Stromal cell of bone marrow (primary cell): ENCODE results near the gene ARHGEF7.

Experiments used
- DNase-seq: peaks from one replicate; pipeline ENCODE4 v3.0.0-alpha.2; 2012; ENCODE audit warnings: low read depth

ARHGEF7 gene

GRCh38 chr13:111353508-111353907 lies 238.4 kb downstream of the ARHGEF7 start:
- no peak for DNase-seq

GRCh38 chr13:111354789-111355188 lies 239.7 kb downstream of the ARHGEF7 start:
- no peak for DNase-seq
